Measurements from ENCODE around the gene HPS5. TPM values are rescaled to one million over a fixed set of nuclear protein-coding genes. Genes with fewer than 3 reads are reported as not detected.

Gene HPS5
- total RNA-seq, 1 experiment from 2014 or later = 39.2 TPM

DNA sequence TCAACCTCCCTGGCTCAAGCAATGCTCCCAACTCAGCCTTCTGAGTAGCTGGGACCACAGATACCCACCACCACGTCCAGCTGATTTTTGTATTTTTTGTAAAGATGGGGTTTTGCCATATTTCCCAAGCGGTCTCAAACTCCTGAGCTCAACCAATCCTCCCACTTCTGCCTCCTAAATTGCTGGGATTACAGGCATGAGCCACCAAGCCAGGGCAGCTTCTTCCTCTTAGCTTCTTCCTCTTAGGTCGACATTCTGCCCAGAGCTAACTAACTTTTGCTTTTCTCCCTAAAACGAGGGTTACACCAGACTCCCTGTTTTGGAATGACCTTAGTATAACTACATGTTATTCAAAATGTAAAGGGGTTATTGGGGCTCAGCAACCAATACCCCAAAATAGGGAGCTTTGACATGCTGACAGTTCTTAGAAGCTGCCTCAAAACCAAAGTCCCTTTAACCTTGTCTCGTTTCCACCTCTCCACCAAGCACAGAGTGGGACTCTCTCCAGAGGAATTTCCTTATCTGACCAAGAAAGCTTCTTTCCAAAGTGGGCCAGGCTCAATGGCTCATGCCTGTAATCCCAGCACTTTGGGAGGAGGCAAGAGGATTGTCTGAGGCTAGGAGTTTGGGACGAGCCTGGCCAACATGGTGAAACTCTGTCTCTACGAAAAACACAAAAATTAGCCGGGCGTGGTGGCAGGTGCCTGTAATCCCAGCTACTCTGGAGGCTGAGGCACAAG lies 7.0 kb downstream of the HPS5 start:
- H3F3A ChIP-seq (ENCODE audit: insufficient read depth, low read depth) = peaks cover 49% of the 10 kb centered on the region
- no peak for DNase-seq
- peaks cover 14% of the 10 kb centered on the region for H3K36me3 ChIP-seq (ENCODE audit: low read depth)
- BruUV-seq (replicated peaks) = no TSS peak
- TF ChIP-seq, protein P1, sequence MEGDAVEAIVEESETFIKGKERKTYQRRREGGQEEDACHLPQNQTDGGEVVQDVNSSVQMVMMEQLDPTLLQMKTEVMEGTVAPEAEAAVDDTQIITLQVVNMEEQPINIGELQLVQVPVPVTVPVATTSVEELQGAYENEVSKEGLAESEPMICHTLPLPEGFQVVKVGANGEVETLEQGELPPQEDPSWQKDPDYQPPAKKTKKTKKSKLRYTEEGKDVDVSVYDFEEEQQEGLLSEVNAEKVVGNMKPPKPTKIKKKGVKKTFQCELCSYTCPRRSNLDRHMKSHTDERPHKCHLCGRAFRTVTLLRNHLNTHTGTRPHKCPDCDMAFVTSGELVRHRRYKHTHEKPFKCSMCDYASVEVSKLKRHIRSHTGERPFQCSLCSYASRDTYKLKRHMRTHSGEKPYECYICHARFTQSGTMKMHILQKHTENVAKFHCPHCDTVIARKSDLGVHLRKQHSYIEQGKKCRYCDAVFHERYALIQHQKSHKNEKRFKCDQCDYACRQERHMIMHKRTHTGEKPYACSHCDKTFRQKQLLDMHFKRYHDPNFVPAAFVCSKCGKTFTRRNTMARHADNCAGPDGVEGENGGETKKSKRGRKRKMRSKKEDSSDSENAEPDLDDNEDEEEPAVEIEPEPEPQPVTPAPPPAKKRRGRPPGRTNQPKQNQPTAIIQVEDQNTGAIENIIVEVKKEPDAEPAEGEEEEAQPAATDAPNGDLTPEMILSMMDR (conservative IDR thresholded peaks at IDR 0.05) = no peak
- no peak for TF ChIP-seq EZH2 (IDR thresholded peaks at IDR 0.05; ENCODE audit: low read depth)
- H3K9me3 ChIP-seq (ENCODE audit: insufficient read depth, low read depth) = no peaks in the 10 kb centered on the region
- no peaks in the 10 kb centered on the region for H3K9me2 ChIP-seq (ENCODE audit: insufficient read depth)
- no peak overlapping the region for H2AFZ ChIP-seq
- H3K4me3 ChIP-seq = no peak overlapping the region
- peak overlapping the region; percentile 90 for H3K27ac ChIP-seq
- H3K4me1 ChIP-seq (replicated peaks; ENCODE audit: insufficient read depth) = peaks cover 70% of the 10 kb centered on the region
- intact Hi-C loops (cut with micrococcal nuclease; ENCODE audit: unreplicated experiment) = no loop called here
- H4K20me1 ChIP-seq (ENCODE audit: insufficient read depth) = no peaks in the 10 kb centered on the region
- H3K4me2 ChIP-seq = no peak overlapping the region
- CTCF ChIA-PET = interaction anchor here (0.5 to 0.7 kb wide), 3 partner anchors 15 to 35 kb away, joined by 3 read pairs; no protein-coding TSS in a partner anchor
- H3K27me3 ChIP-seq (ENCODE audit: insufficient read depth, low read depth) = no peaks in the 10 kb centered on the region
- peaks cover 65% of the 10 kb centered on the region for H3K79me2 ChIP-seq (ENCODE audit: low read depth)
- POLR2A ChIA-PET (ENCODE audit: unreplicated experiment) = interaction anchor here (0.7 to 1.0 kb wide), 2 partner anchors 79 to 87 kb away, joined by 4 read pairs; partner anchors contain the start of gene LDHA

DNA sequence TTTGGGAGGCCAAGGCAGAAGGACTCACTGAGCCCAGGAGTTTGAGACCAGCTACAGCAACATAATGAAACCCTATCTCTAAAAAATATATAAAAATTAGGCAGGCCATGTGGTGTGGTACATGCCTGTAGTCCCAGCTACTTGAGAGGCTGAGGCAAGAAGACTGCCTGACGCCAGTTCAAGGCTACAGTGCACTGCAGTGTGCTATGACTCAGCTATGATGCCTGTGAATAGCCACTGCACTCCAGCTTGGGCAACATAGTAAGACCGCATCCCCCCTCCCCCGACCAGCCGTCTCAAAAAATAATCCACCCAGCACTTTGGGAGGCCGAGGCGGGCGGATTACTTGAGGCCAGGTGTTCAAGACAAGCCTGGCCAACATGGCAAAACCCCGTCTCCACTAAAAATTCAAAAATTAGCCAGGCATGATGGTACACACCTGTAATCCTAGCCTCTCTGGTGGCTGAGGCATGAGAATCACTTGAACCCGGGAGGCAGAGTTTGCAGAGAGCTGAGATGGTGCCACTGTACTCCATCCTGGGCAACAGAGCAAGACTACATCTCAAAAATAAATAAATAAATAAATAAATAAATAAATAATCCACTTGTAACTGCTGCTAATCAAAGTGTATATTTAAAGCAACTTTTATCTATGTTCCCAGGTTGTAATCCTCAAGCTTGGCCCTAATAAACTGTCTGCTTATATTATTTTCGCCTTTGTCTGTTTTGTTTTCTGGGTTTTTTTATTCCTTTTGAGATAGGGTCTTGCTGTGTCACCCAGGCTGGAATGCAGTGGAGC lies 7.8 kb downstream of the HPS5 start:
- no peak for TF ChIP-seq EZH2 (IDR thresholded peaks at IDR 0.05; ENCODE audit: low read depth)
- TF ChIP-seq, protein P1 (conservative IDR thresholded peaks at IDR 0.05) = no peak
- peak; percentile 40 to 70 for DNase-seq
- CTCF ChIA-PET = interaction anchor here (0.6 to 0.7 kb wide), 2 partner anchors 16 to 34 kb away, joined by 3 read pairs; no protein-coding TSS in a partner anchor
- H3K27ac ChIP-seq = peak overlapping the region; percentile 90
- no peak overlapping the region for H3K4me3 ChIP-seq
- intact Hi-C loops (cut with micrococcal nuclease; ENCODE audit: unreplicated experiment) = loop anchor here (1.0 kb wide), 4 partner anchors 8 to 176 kb away; partner anchors contain the start of genes GTF2H1 and HPS5
- peaks cover 52% of the 10 kb centered on the region for H3F3A ChIP-seq (ENCODE audit: insufficient read depth, low read depth)
- H3K79me2 ChIP-seq (ENCODE audit: low read depth) = peaks cover 57% of the 10 kb centered on the region
- peaks cover 20% of the 10 kb centered on the region for H3K36me3 ChIP-seq (ENCODE audit: low read depth)
- no peaks in the 10 kb centered on the region for H3K9me3 ChIP-seq (ENCODE audit: insufficient read depth, low read depth)
- H3K27me3 ChIP-seq (ENCODE audit: insufficient read depth, low read depth) = no peaks in the 10 kb centered on the region
- peaks cover 65% of the 10 kb centered on the region for H3K4me1 ChIP-seq (replicated peaks; ENCODE audit: insufficient read depth)
- POLR2A ChIA-PET (ENCODE audit: unreplicated experiment) = interaction anchor here (1.0 to 1.8 kb wide), 4 partner anchors 80 to 212 kb away, joined by 4 to 24 read pairs (median 12); partner anchors contain the start of gene LDHA
- H3K9me2 ChIP-seq (ENCODE audit: insufficient read depth) = no peaks in the 10 kb centered on the region
- H2AFZ ChIP-seq = no peak overlapping the region
- H3K4me2 ChIP-seq = peak overlapping the region; percentile 62; the same call in 1 of the 2 replicates
- H4K20me1 ChIP-seq (ENCODE audit: insufficient read depth) = no peaks in the 10 kb centered on the region
- no TSS peak for BruUV-seq (replicated peaks)

Measured in PC-9 (cell line).